ENCODE data around the gene STEAP4. TPM values are rescaled to one million over a fixed set of nuclear protein-coding genes. Genes with fewer than 3 reads are reported as not detected.

Gene STEAP4
- total RNA-seq, 1 donor from 2014 or later: 0.39 TPM

DNA sequence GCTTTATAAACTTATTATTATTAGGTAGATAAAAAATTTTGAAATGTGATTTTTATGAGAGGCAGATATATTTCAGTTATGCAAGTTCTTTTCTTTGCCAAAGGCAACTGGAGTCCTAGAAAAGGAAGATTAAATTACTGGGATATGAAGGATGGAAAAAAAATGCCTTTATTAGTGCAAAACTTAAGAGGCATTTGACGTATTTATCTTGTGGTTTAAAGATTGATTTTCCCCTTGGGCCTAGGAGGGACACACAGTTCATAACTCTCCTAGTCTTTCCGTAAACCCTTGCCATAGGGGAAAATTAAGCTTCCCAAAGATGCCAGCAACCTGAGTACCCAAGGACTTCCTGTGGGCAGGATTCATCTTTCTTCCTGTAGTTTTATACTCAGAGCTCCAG is 3.1 kb upstream of the STEAP4 start:
- peaks cover 3% of the 10 kb centered on the region for H3K4me1 Mint-ChIP-seq (ENCODE audit: low read depth)
- H3K27ac Mint-ChIP-seq: no peak overlapping the region
- no peaks in the 10 kb centered on the region for H3K36me3 Mint-ChIP-seq (ENCODE audit: low read depth)
- no peak for DNase-seq (ENCODE audit: low spot score)
- peaks cover 41% of the 10 kb centered on the region for H3K27me3 Mint-ChIP-seq (ENCODE audit: low read depth)
- H3K9me3 Mint-ChIP-seq: no peaks in the 10 kb centered on the region
- H3K4me3 Mint-ChIP-seq (ENCODE audit: low read depth): no peak overlapping the region
- intact Hi-C loops (cut with micrococcal nuclease): no loop called here

DNA sequence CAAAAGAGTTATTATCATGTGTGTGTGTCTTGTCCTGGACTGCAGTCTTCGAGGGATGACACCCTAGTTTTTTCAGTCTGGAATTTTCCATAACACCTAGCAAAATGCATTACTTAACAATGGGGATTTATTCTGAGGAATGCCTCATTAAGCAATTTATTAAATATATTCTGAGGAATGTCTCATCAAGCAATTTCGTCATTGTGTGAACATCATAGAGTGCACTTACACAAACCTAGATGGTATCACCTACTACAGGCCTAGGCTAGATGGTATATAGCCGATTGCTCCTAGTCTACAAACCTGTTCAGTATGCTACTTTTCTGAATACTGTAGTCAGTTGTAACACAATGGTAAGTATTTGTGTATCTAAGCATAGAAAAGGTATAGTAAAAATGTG is 1.1 kb upstream of the STEAP4 start:
- Mint-ChIP-seq H3K36me3 (ENCODE audit: low read depth) (no peaks in the 10 kb centered on the region), H3K27ac (no peak overlapping the region), H3K27me3 (ENCODE audit: low read depth) (peaks cover 44% of the 10 kb centered on the region), H3K4me3 (ENCODE audit: low read depth) (no peak overlapping the region), H3K4me1 (ENCODE audit: low read depth) (peaks cover 3% of the 10 kb centered on the region), H3K9me3 (no peaks in the 10 kb centered on the region)
- intact Hi-C loops (cut with micrococcal nuclease): no loop called here
- DNase-seq (ENCODE audit: low spot score): no peak

DNA sequence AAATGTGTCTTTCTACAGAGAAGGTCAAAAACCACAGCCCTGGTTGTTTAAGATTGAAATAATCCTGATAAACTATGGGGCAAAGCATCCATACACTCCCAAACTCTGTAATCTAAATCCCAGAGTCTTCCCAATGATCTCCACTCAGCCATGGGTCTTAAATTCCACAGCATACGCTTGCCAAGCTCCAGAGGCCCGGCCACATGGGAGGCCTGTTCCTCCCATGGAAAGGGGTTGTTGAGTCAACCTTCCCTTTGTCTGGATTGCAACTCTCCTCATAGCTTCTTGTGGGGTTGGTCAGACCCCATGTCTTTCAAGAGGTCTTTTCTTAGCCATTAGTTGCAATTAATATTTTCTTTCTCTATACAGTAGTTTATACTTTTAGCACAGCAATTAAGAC is 718 bp upstream of the STEAP4 start:
- DNase-seq (ENCODE audit: low spot score): no peak
- peaks cover 3% of the 10 kb centered on the region for H3K4me1 Mint-ChIP-seq (ENCODE audit: low read depth)
- H3K27ac Mint-ChIP-seq: no peak overlapping the region
- intact Hi-C loops (cut with micrococcal nuclease): no loop called here
- no peaks in the 10 kb centered on the region for H3K36me3 Mint-ChIP-seq (ENCODE audit: low read depth)
- no peak overlapping the region for H3K4me3 Mint-ChIP-seq (ENCODE audit: low read depth)
- no peaks in the 10 kb centered on the region for H3K9me3 Mint-ChIP-seq
- H3K27me3 Mint-ChIP-seq (ENCODE audit: low read depth): peaks cover 44% of the 10 kb centered on the region

DNA sequence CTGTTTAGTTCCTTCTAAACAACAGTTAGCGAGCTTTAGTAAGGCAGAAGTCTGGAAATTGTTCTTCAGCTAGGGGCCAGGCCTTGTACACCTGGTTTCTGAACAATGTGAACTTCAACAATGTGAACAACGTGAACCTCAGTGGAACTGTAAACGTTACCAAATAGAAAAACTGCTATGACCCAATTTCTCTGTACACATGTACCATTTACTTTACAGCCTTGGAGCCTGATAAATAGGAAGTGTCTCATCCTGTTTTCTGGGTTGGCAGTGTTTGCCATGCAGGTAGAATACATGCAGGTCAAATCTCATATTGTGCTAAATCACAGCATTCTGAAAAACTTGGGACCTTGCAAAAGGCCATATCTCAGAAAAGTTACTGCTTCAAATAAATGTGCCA is 1.6 kb downstream of the STEAP4 start:
- Mint-ChIP-seq H3K36me3 (ENCODE audit: low read depth) (no peaks in the 10 kb centered on the region), H3K4me3 (ENCODE audit: low read depth) (no peak overlapping the region), H3K9me3 (no peaks in the 10 kb centered on the region), H3K27me3 (ENCODE audit: low read depth) (peaks cover 37% of the 10 kb centered on the region), H3K4me1 (ENCODE audit: low read depth) (peaks cover 3% of the 10 kb centered on the region), H3K27ac (no peak overlapping the region)
- DNase-seq (ENCODE audit: low spot score): no peak
- intact Hi-C loops (cut with micrococcal nuclease): no loop called here

DNA sequence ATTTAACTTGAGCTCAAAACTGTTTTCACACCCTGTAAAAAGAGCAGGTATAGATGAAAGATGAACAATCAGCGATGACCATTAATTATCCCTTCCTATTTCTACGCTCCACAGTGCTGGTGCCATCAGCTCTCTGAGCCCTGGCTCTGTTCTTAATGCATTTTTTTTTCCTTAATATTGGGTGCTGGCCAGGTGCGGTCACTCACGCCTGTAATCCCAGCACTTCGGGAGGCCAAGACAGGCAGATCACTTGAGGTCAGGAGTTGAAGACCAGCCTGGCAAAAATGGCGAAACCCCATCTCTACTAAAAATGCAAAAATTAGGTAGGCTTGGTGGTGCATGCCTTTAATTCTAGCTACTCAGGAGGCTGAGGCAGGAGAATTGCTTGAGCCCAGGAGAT is 4.2 kb downstream of the STEAP4 start:
- intact Hi-C loops (cut with micrococcal nuclease): no loop called here
- H3K36me3 Mint-ChIP-seq (ENCODE audit: low read depth): no peaks in the 10 kb centered on the region
- H3K27ac Mint-ChIP-seq: no peak overlapping the region
- peaks cover 3% of the 10 kb centered on the region for H3K4me1 Mint-ChIP-seq (ENCODE audit: low read depth)
- peaks cover 35% of the 10 kb centered on the region for H3K27me3 Mint-ChIP-seq (ENCODE audit: low read depth)
- no peak for DNase-seq (ENCODE audit: low spot score)
- H3K9me3 Mint-ChIP-seq: no peaks in the 10 kb centered on the region
- H3K4me3 Mint-ChIP-seq (ENCODE audit: low read depth): no peak overlapping the region

DNA sequence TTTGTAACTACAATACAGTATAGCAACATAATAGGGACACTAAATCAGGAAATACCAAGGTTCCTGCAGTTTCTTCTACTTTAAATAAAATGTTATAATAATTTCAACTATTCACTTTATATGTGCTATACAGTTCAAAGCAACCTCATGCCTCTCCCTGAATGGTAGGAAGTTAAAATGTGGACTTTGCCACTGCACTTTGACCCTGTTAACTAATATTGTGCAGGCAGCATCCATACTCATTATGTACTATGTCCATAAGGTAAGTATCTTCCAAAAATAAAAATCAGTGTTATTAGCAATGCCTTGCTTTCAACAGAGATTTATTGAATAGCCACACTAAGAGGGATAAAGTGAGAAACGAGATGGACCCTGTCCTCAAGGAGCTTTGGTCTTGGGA is 4.8 kb downstream of the STEAP4 start:
- H3K27ac Mint-ChIP-seq: no peak overlapping the region
- no peaks in the 10 kb centered on the region for H3K36me3 Mint-ChIP-seq (ENCODE audit: low read depth)
- intact Hi-C loops (cut with micrococcal nuclease): no loop called here
- peaks cover 33% of the 10 kb centered on the region for H3K27me3 Mint-ChIP-seq (ENCODE audit: low read depth)
- H3K4me1 Mint-ChIP-seq (ENCODE audit: low read depth): peaks cover 3% of the 10 kb centered on the region
- no peak for DNase-seq (ENCODE audit: low spot score)
- H3K9me3 Mint-ChIP-seq: no peaks in the 10 kb centered on the region
- H3K4me3 Mint-ChIP-seq (ENCODE audit: low read depth): no peak overlapping the region

DNA sequence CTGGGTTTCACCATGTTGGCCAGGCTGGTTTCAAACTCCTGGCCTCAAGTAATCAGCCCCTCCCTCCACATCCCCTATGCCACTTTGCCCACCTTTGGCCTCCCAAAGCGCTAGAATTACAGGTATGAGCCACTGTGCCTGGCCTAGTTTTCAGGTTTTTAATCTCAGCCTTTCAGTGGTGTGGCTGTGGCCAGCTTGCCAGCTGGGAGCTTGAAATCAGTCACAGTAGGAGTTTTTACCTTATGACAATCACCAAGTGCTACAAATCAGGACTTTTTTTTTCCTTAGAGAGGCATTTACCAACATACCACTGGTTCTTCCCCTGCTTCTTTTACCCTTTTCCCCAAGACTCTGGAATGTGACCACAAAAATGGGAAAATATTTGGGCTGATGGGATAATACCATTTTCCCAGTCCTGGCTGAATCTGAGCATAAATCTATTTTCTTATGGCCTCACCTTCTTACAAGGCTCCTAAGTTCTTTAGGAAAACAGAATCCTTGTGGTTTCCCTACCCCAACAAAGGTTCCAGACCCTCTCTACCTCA is 6.2 kb downstream of the STEAP4 start:
- no peaks in the 10 kb centered on the region for H3K9me3 Mint-ChIP-seq
- intact Hi-C loops (cut with micrococcal nuclease): no loop called here
- H3K36me3 Mint-ChIP-seq (ENCODE audit: low read depth): no peaks in the 10 kb centered on the region
- H3K27me3 Mint-ChIP-seq (ENCODE audit: low read depth): peaks cover 20% of the 10 kb centered on the region
- no peaks in the 10 kb centered on the region for H3K4me1 Mint-ChIP-seq (ENCODE audit: low read depth)
- DNase-seq (ENCODE audit: low spot score): no peak
- no peak overlapping the region for H3K4me3 Mint-ChIP-seq (ENCODE audit: low read depth)
- no peak overlapping the region for H3K27ac Mint-ChIP-seq

DNA sequence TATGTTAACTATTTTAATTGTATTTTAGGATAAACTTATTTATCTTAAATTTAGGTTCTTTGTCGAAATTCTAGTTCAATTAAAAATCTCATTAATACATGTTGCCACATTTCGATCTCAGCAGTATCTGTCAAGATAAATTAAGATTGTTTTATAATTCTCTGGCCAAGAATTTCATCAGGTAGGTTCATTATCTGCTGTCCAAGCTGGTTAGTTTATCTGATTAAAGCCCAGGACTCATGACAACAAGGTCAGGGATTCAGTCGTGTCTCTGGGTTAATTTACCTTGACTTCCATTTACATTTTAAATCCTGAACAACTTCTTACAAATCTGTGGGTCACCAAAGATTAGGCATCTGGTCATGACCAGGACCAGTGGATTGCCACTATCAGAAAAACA is 7.6 kb downstream of the STEAP4 start:
- H3K27me3 Mint-ChIP-seq (ENCODE audit: low read depth): peaks cover 15% of the 10 kb centered on the region
- intact Hi-C loops (cut with micrococcal nuclease): no loop called here
- H3K9me3 Mint-ChIP-seq: no peaks in the 10 kb centered on the region
- no peak overlapping the region for H3K27ac Mint-ChIP-seq
- H3K36me3 Mint-ChIP-seq (ENCODE audit: low read depth): no peaks in the 10 kb centered on the region
- H3K4me3 Mint-ChIP-seq (ENCODE audit: low read depth): no peak overlapping the region
- no peaks in the 10 kb centered on the region for H3K4me1 Mint-ChIP-seq (ENCODE audit: low read depth)
- DNase-seq (ENCODE audit: low spot score): no peak

DNA sequence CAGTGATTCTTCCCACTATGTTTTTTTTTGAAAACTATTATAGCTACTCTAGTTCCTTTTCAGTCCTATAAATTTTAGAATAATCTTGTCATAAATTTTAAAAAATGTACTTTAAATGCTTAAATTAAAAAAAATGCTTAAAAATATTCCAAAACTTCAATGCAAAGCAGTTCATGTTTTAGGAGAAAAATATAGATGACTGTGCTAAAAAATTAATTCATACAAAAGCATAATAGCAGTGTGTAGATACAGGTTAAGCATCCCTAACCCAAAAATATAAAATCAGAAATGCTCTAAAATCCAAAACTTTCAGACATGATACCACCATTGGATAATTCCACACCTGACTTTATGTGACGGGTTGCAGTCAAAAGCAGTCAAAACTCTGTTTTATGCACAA is 12.8 kb downstream of the STEAP4 start:
- no peak for DNase-seq (ENCODE audit: low spot score)
- no peaks in the 10 kb centered on the region for H3K9me3 Mint-ChIP-seq
- H3K4me3 Mint-ChIP-seq (ENCODE audit: low read depth): no peak overlapping the region
- no peaks in the 10 kb centered on the region for H3K36me3 Mint-ChIP-seq (ENCODE audit: low read depth)
- H3K27me3 Mint-ChIP-seq (ENCODE audit: low read depth): peaks cover 4% of the 10 kb centered on the region
- H3K4me1 Mint-ChIP-seq (ENCODE audit: low read depth): no peaks in the 10 kb centered on the region
- intact Hi-C loops (cut with micrococcal nuclease): no loop called here
- H3K27ac Mint-ChIP-seq: no peak overlapping the region

DNA sequence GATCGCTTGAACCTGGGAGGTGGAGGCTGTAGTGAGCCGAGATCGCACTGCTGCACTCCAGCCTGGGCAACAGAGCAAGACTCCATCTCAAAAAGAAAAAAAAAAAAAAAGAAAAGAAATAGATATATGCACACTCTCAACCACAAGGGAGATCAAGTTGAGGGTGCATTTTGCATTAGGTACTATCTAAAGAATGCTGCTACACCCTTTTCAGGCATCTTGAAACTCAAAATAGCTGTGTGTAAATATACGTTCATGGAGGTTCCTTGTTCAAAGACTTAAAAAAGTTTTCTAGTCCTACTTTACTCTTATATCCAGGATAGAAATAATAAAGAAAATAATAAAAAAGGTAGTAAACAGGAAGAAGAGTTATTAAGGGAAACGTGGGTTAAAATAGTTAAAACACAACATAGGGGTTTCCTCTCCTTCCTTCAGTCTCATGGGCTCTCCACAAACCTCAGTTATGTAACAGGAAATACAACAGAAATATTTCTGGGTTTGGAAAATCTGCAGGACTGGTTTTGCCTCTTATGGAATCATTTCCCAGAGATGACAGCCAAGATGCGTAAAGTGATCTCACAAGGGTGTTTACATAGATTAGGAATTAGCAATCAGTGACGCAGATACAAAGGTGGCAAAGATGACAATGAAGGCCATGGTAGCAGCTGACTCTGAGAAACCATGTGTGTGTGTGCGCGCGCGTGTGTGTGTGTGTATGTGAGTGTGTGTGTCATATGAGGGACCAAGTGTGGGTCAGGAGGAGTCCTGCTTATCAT is 15.1 kb downstream of the STEAP4 start:
- Mint-ChIP-seq H3K4me1 (ENCODE audit: low read depth) (no peaks in the 10 kb centered on the region), H3K27me3 (ENCODE audit: low read depth) (no peaks in the 10 kb centered on the region), H3K27ac (no peak overlapping the region), H3K36me3 (ENCODE audit: low read depth) (no peaks in the 10 kb centered on the region), H3K9me3 (no peaks in the 10 kb centered on the region), H3K4me3 (ENCODE audit: low read depth) (no peak overlapping the region)
- intact Hi-C loops (cut with micrococcal nuclease): no loop called here
- no peak for DNase-seq (ENCODE audit: low spot score)

DNA sequence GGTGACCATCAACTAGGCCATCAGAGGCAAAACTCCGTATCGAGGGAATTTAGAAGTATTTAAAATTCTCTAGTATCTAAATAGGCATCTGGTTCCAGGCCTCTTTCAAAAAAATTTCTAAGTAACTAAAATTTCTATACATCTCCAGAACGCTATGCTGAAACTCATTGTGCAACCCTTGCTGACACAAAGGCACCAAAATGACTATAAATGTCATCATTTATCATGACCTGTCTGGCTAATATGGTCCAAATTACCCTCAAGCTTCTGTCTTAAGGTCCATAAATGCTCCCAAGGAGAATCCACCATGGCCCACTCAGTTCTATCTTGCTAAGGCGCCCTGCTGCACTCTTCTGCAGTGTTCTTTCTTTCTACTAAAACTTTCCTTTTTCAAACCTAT is 16.2 kb downstream of the STEAP4 start:
- Mint-ChIP-seq H3K9me3 (no peaks in the 10 kb centered on the region), H3K4me1 (ENCODE audit: low read depth) (no peaks in the 10 kb centered on the region), H3K4me3 (ENCODE audit: low read depth) (no peak overlapping the region), H3K27ac (no peak overlapping the region), H3K36me3 (ENCODE audit: low read depth) (no peaks in the 10 kb centered on the region), H3K27me3 (ENCODE audit: low read depth) (no peaks in the 10 kb centered on the region)
- no peak for DNase-seq (ENCODE audit: low spot score)
- intact Hi-C loops (cut with micrococcal nuclease): no loop called here

DNA sequence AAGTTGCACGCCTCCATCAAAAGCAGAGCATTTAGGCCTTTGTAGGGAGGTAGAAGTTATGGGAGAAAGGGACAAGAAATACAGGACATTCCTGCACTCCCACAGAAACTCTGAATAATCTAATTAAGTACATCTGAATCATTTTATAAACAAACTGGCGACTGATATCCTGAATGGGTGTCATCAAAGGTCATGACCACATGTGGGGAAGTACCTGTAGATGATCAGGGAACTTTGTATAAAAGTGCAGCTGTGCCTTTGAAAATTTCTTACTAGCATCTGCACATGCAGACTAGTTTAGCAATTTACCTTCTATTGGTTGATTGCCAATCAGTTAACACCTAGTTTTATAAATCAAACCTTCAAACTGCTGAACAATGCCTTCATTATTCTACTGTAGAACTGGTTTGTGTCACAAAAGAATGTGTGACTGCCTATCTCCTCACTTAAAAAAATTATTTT is 17.1 kb downstream of the STEAP4 start:
- no peak for DNase-seq (ENCODE audit: low spot score)
- Mint-ChIP-seq H3K4me3 (ENCODE audit: low read depth) (no peak overlapping the region), H3K36me3 (ENCODE audit: low read depth) (no peaks in the 10 kb centered on the region), H3K27ac (no peak overlapping the region), H3K9me3 (no peaks in the 10 kb centered on the region), H3K27me3 (ENCODE audit: low read depth) (no peaks in the 10 kb centered on the region), H3K4me1 (ENCODE audit: low read depth) (no peaks in the 10 kb centered on the region)
- intact Hi-C loops (cut with micrococcal nuclease): no loop called here

DNA sequence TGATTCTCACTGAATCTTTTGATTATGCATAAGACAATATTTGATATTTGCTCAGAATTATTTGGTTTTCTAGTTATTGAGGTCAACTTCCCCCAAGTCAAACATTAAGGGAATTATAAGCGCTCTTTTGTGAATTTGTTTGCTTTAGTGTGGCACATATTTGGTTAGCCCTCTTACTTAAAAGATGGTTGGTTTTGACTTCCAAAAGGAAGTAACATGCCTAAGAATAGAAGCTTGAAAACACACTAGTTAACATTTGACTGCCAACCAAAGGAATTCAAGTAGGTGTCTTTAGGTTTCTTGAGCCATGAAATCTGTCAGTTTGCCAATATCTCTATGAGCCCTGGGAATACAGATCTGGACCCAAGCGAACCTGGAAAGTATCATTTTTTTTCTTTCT is 24.9 kb downstream of the STEAP4 start:
- Mint-ChIP-seq H3K4me1 (ENCODE audit: low read depth) (no peaks in the 10 kb centered on the region), H3K36me3 (ENCODE audit: low read depth) (no peaks in the 10 kb centered on the region), H3K9me3 (no peaks in the 10 kb centered on the region), H3K27ac (no peak overlapping the region), H3K4me3 (ENCODE audit: low read depth) (no peak overlapping the region), H3K27me3 (ENCODE audit: low read depth) (no peaks in the 10 kb centered on the region)
- intact Hi-C loops (cut with micrococcal nuclease): no loop called here
- no peak for DNase-seq (ENCODE audit: low spot score)

All from activated T-helper 2 cell treated with anti-CD3 and anti-CD28 coated beads, Interferon-gamma antibody, Interleukin-2, Interleukin-4, amounts not matched to agents 10 μg/mL and 5 μg/mL and 100 μg/mL, durations not matched to agents 14 hours and 24 hours and 36 hours (primary cell).